Measurements from ENCODE around the gene CKMT1B. TPM values are rescaled to one million over a fixed set of nuclear protein-coding genes. Genes with fewer than 3 reads are reported as not detected.
"Not testable (repeated sequence)": the region's sequence is repeated elsewhere in the genome, so short reads cannot be mapped to it uniquely, and the experiment has no call there.

Gene CKMT1B
- total and polyA plus RNA-seq, 8 donors: 14.0 to 118 (median 34.1) TPM

DNA sequence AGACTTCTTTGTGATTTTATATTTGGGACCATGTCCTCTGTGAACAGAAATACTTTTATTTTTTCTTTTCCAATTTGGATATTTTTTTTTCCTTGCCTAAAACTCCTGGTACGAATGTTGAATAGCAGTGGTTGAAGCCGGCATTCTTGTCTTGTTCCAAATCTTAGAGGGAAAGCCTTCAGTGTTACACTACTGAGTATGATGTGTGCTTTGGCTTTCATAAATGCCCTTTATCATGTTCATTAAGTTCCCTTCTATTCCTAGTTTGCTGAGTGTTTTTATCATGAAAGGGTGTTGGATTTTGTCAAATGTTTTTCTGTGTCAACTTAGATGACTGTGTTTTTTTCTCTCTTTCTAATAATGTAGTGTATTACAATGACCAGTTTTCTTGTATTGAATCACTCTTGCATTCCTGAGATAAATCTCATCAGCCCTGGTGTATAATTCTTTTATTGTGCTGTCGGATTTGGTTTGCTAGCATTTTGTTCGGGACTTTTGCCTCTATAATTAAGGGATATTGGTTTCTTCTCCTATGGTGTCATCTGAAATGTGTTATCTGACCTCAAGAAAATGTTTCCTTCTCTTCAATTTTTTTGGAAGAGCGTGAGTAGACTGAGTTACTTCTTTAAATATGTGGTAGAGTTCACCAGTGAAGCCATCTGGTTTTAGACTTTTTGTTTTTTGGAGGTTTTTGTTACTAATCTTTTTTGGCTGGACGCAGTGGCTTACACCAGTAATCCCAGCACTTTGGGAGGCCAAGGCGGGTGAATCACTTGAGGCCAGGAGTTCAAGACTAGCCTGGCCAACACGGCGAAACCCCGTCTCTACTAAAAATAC lies 43.1 kb upstream of the CKMT1B start:
- intact Hi-C loops (cut with DNase I; ENCODE audit: low total_unique reads): no loop called here
- H3K27me3 ChIP-seq: no peaks in the 10 kb centered on the region
- no peak for DNase-seq
- H3K27ac ChIP-seq: no peak overlapping the region
- peaks cover 5 to 48% (median 43%) of the 10 kb centered on the region in 4 donors for H3K36me3 ChIP-seq
- peaks cover 0 to 6% (median 3%) of the 10 kb centered on the region in 4 donors for H3K9me3 ChIP-seq
- TF ChIP-seq, protein P1, sequence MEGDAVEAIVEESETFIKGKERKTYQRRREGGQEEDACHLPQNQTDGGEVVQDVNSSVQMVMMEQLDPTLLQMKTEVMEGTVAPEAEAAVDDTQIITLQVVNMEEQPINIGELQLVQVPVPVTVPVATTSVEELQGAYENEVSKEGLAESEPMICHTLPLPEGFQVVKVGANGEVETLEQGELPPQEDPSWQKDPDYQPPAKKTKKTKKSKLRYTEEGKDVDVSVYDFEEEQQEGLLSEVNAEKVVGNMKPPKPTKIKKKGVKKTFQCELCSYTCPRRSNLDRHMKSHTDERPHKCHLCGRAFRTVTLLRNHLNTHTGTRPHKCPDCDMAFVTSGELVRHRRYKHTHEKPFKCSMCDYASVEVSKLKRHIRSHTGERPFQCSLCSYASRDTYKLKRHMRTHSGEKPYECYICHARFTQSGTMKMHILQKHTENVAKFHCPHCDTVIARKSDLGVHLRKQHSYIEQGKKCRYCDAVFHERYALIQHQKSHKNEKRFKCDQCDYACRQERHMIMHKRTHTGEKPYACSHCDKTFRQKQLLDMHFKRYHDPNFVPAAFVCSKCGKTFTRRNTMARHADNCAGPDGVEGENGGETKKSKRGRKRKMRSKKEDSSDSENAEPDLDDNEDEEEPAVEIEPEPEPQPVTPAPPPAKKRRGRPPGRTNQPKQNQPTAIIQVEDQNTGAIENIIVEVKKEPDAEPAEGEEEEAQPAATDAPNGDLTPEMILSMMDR (IDR thresholded peaks at IDR 0.05): no peak
- TF ChIP-seq POLR2A (IDR thresholded peaks at IDR 0.05) (no peak), POLR2AphosphoS5 (IDR thresholded peaks at IDR 0.05) (no peak), EP300 (IDR thresholded peaks at IDR 0.05) (no peak)
- WGBS, 5 donors: 71 to 74% (median 72%) methylated on average over 10 of the region's 10 CpGs
- H3K4me1 ChIP-seq: no peaks in the 10 kb centered on the region
- H3K4me3 ChIP-seq: no peak overlapping the region

DNA sequence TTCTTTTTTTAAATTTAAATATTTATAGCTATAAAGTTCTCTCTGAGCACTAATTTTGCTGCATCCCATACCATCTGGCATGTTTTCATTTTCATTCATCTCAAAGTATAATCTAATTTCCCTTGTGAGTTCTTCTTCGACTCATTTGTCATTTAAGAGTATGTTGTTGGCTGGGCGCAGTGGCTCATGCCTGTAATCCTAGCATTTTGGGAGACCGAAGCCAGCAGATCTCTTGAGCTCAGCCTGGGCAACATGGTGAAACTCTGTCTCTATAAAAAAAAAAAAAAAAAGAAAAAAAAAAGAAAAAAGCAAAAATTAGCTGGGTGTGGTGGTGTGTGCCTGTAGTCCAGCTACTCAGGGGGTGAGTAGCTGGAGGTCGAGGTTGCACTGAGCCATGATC lies 41.6 kb upstream of the CKMT1B start:
- Histone ChIP-seq H3K27ac (no peak overlapping the region), H3K36me3 (peaks cover 10 to 63% (median 56%) of the 10 kb centered on the region in 4 donors), H3K4me1 (no peaks in the 10 kb centered on the region), H3K9me3 (peaks cover 0 to 5% (median 2%) of the 10 kb centered on the region in 4 donors), H3K4me3 (no peak overlapping the region), H3K27me3 (no peaks in the 10 kb centered on the region)
- intact Hi-C loops (cut with DNase I; ENCODE audit: low total_unique reads): no loop called here
- TF ChIP-seq POLR2AphosphoS5 (IDR thresholded peaks at IDR 0.05): no peak
- no peak for TF ChIP-seq POLR2A (IDR thresholded peaks at IDR 0.05)
- no peak for TF ChIP-seq EP300 (IDR thresholded peaks at IDR 0.05)
- TF ChIP-seq, protein P1 (IDR thresholded peaks at IDR 0.05): no peak
- DNase-seq: no peak
- WGBS, 5 donors: 94 to 99% (median 97%) methylated on average over 4 of the region's 4 CpGs

DNA sequence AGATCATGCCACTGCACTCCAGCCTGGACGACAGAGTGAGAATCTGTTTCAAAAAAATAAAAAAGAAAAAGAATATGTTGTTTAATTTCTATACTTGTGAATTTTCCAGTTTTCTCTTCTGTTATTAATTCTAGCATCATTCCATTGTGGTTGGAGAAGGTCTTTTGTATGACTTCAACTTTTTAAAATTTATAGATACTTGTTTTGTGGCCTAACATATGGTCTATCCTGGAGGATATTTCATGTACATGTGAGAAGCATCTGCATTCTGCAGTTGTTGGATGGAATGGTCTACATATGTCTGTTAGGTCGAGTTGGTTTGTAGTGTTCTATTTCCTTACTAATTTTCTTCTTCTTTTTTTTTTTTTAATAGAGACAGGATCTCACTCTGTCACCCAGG lies 40.8 kb upstream of the CKMT1B start:
- Histone ChIP-seq H3K27ac (no peak overlapping the region), H3K36me3 (peaks cover 6 to 63% (median 57%) of the 10 kb centered on the region in 4 donors), H3K27me3 (no peaks in the 10 kb centered on the region), H3K4me3 (no peak overlapping the region), H3K4me1 (no peaks in the 10 kb centered on the region), H3K9me3 (no peaks in the 10 kb centered on the region)
- intact Hi-C loops (cut with DNase I; ENCODE audit: low total_unique reads): no loop called here
- TF ChIP-seq EP300 (IDR thresholded peaks at IDR 0.05) (no peak), POLR2A (IDR thresholded peaks at IDR 0.05) (no peak), POLR2AphosphoS5 (IDR thresholded peaks at IDR 0.05) (no peak)
- WGBS, 5 donors: 78 to 88% (median 84%) methylated on average over 2 of the region's 2 CpGs
- no peak for DNase-seq

DNA sequence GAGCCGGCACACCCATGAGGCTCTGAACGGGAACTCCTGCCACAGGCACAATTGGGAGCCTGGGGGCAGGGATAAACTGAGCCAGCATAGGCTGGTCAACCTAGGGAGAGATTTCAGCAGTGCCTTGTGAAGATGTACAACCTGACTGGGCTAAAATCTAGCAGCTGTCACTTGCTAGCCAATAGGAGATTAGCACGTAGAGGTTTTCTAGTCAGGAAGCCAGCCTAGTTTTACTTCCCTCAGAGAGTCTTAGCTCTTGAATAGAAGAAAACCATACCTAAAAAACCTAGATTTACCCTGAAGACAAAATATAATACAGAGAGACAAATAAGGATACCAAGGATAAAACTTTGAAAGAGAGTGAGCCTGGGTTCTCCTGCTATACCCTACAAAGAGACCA lies 31.1 kb upstream of the CKMT1B start:
- H3K27me3 ChIP-seq; intact Hi-C loops (cut with DNase I; ENCODE audit: low total_unique reads); H3K4me3 ChIP-seq; DNase-seq; H3K27ac ChIP-seq; H3K4me1 ChIP-seq; H3K9me3 ChIP-seq: not testable (repeated sequence)
- 86 to 100% (median 96%) methylated on average over 2 of the region's 3 CpGs; no CpG with 5 or more reads in 2 of the 5 donors for WGBS, 5 donors
- peaks cover 0 to 15% (median 13%) of the 10 kb centered on the region in 4 donors for H3K36me3 ChIP-seq

GRCh38 chr15:43563793-43564192 lies 30.0 kb upstream of the CKMT1B start:
- H3K9me3 ChIP-seq; H3K36me3 ChIP-seq; H3K27me3 ChIP-seq; H3K4me3 ChIP-seq; H3K27ac ChIP-seq; H3K4me1 ChIP-seq; DNase-seq; intact Hi-C loops (cut with DNase I; ENCODE audit: low total_unique reads): not testable (repeated sequence)
- WGBS, 5 donors: no CpG with 5 or more reads among the region's 8 CpGs

GRCh38 chr15:43566615-43567014 lies 27.2 kb upstream of the CKMT1B start:
- H3K4me3 ChIP-seq; H3K27ac ChIP-seq; H3K4me1 ChIP-seq; H3K27me3 ChIP-seq; DNase-seq; intact Hi-C loops (cut with DNase I; ENCODE audit: low total_unique reads); H3K9me3 ChIP-seq; H3K36me3 ChIP-seq: not testable (repeated sequence)
- no CpG with 5 or more reads among the region's 2 CpGs for WGBS, 5 donors

- H3K27me3 ChIP-seq; DNase-seq; H3K9me3 ChIP-seq; H3K36me3 ChIP-seq; intact Hi-C loops (cut with DNase I; ENCODE audit: low total_unique reads); H3K27ac ChIP-seq; H3K4me1 ChIP-seq; H3K4me3 ChIP-seq: not testable (repeated sequence)
- WGBS, 5 donors: no CpG with 5 or more reads among the region's 1 CpG
Measured at GRCh38 chr15:43574607-43575006, 19.2 kb upstream of the CKMT1B start.

- intact Hi-C loops (cut with DNase I; ENCODE audit: low total_unique reads): not testable (repeated sequence)
Measured at GRCh38 chr15:43589778-43590466, 3.9 kb upstream of the CKMT1B start, which contains the start of gene PPIP5K1. PPIP5K1 (minus strand) TSS chr15:43590208; CDS start chr15:43584504, 5,704 bp downstream.

DNA sequence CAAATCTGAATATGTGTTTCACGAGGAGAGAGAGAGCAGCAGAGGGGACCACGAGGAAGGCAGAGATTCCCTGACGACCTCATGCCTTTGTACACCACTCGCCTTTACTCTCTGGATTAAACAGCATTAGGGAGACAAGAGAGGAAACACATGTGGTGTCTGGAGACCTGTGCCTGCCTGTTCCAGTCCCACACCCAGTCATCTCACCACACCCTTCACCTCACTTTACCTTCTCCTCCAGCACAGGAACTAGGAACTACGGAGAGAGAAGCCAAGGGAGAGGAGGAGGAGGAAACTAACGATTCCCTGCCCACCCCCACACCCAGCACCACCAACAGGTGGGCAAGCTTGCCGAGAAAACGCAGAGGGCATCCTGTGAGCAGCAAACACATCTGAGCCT lies 986 bp upstream of the CKMT1B start:
- H3K27me3 ChIP-seq; DNase-seq; H3K9me3 ChIP-seq; H3K4me1 ChIP-seq; intact Hi-C loops (cut with DNase I; ENCODE audit: low total_unique reads); H3K4me3 ChIP-seq; H3K36me3 ChIP-seq: not testable (repeated sequence)
- 2 to 8% (median 5%) methylated on average over 4 of the region's 8 CpGs for WGBS, 5 donors
- peak overlapping the region in 1 of 5 donors; percentile 76 for H3K27ac ChIP-seq

More at GRCh38 chr15:43589778-43590466, 3.9 kb upstream of the CKMT1B start, which contains the start of gene PPIP5K1:
- not testable (repeated sequence) for H3K9me3 ChIP-seq, H3K4me1 ChIP-seq, DNase-seq, H3K4me3 ChIP-seq, H3K27ac ChIP-seq, H3K27me3 ChIP-seq, H3K36me3 ChIP-seq
- no CpG with 5 or more reads among the region's 54 CpGs for WGBS, 5 donors
